Measurements from ENCODE around the gene ARF6. TPM values are rescaled to one million over a fixed set of nuclear protein-coding genes. Genes with fewer than 3 reads are reported as not detected.
"Not testable (repeated sequence)": the region's sequence is repeated elsewhere in the genome, so short reads cannot be mapped to it uniquely, and the experiment has no call there.

ARF6 gene
- total RNA-seq, 2 donors from 2014 or later: 218 to 219 TPM

DNA sequence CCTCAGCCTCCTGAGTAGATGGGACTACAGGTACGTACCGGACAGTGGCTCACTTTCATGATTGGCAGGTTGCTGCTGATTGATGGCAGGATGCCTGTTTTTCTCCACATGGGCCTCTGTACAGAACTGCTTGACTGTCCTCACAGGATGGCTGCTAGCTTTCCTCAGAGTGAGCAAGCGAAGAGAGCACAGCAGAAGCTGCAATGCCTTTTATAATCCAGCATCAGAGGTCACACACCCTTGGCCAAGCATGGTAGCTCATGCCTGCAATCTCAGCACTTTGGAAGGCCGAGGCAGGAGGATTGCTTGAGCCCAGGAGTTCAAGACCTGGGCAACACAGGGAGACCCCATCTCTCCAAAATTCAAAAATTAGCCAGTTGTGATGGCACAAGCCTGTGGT, 31.0 kb downstream of the ARF6 start:
- DNase-seq (no peak), ATAC-seq (replicated peaks in 1 of 2) (no peak)
- Mint-ChIP-seq H3K27me3 (ENCODE audit: low read depth) (no peaks in the 10 kb centered on the region), H3K36me3 (ENCODE audit: insufficient read depth in 2 of 2) (peaks cover 0 to 4% of the 10 kb centered on the region in 2 donors), H3K9me3 (no peaks in the 10 kb centered on the region), H3K27ac (peak overlapping the region; percentile 62), H3K4me3 (no peak overlapping the region), H3K4me1 (ENCODE audit: low read depth) (peaks cover 13% of the 10 kb centered on the region)

DNA sequence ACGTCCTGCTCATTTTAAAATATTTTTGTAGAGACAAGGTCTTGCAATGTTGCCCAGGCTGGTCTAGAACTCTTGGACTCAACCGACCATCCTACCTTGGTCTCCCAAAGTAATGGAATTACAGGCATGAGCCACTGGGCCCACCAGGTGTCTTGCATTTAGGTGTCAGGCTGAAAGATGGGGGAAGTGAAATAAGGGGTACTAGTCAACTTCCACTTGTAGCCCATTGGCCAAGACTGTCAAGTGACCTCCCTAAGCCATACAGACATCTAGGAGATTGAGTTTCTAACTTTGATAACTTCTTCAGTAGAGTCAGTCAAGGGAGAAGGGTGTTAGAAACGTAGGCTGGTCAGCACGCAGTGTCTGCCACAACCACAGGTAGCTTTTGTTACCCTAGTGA, 32.0 kb downstream of the ARF6 start:
- ATAC-seq (replicated peaks in 1 of 2) (no peak), DNase-seq (no peak)
- no peak overlapping the region for H3K4me3 Mint-ChIP-seq
- peaks cover 0 to 4% of the 10 kb centered on the region in 2 donors for H3K36me3 Mint-ChIP-seq (ENCODE audit: insufficient read depth in 2 of 2)
- no peaks in the 10 kb centered on the region for H3K27me3 Mint-ChIP-seq (ENCODE audit: low read depth)
- peaks cover 13% of the 10 kb centered on the region for H3K4me1 Mint-ChIP-seq (ENCODE audit: low read depth)
- H3K9me3 Mint-ChIP-seq: no peaks in the 10 kb centered on the region
- H3K27ac Mint-ChIP-seq: no peak overlapping the region

DNA sequence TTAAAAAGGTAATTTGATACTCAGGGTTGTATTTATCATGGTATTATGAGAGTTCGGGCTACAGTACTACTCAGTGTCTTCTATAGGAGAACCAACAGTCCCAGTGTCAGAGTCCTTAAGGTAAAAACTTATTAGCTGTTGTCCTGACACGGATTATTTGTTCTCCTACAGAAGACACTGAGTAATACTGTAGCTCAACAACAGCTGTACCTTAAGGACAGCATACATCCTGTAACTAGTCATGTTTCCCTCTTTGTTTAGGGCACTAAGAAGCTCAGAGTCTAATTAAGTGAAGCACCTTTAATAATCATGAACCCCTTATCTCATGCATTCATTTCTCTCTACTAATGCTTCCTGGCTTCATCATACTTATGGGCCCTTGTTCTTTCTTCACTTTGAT, 33.9 kb downstream of the ARF6 start:
- Mint-ChIP-seq H3K36me3 (ENCODE audit: insufficient read depth in 2 of 2) (peaks cover 0 to 3% of the 10 kb centered on the region in 2 donors), H3K9me3 (no peaks in the 10 kb centered on the region), H3K4me3 (no peak overlapping the region), H3K27me3 (ENCODE audit: low read depth) (no peaks in the 10 kb centered on the region), H3K27ac (no peak overlapping the region), H3K4me1 (ENCODE audit: low read depth) (peaks cover 15% of the 10 kb centered on the region)
- ATAC-seq (replicated peaks in 1 of 2) (no peak), DNase-seq (no peak)

DNA sequence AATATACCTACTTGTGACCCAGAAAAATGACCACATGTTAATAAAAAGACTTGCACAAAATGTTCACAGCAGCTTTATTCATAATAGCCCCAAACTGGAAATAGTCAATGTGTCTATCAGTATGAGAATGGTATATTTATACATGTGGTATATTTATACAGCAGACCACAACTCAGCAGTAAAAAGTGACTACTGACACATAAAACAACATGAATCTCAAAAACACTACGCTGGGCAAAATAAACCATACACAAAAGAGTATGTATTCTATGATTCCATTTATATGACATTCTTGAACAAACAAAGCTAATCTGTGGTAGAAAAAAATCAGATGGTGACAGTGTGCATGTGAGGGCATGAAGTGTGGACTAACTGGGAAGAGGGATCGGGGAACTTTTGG, 35.1 kb downstream of the ARF6 start:
- peaks cover 0 to 3% of the 10 kb centered on the region in 2 donors for H3K36me3 Mint-ChIP-seq (ENCODE audit: insufficient read depth in 2 of 2)
- H3K4me1 Mint-ChIP-seq (ENCODE audit: low read depth): peaks cover 10% of the 10 kb centered on the region
- no peaks in the 10 kb centered on the region for H3K9me3 Mint-ChIP-seq
- DNase-seq (no peak), ATAC-seq (replicated peaks in 1 of 2) (no peak)
- no peak overlapping the region for H3K4me3 Mint-ChIP-seq
- no peaks in the 10 kb centered on the region for H3K27me3 Mint-ChIP-seq (ENCODE audit: low read depth)
- H3K27ac Mint-ChIP-seq: no peak overlapping the region

DNA sequence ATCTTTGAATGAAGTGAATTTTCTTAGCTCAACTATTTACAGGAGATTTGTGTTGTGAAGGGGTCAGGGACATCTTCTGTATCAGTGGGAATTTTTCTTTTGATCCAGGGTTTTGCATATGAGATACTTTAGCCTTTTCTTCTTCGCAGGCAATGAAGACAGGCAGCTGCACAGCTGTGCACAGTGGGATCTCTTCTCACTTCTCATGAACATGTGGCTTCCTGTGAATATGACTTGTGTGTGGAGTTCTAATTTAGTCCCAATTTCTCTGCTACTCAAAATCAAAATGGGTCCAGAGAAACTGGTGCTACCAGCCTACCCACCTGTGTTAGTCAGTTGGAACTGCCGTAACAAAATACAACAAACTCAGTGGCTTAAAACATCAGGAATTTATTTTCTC, 37.8 kb downstream of the ARF6 start:
- H3K9me3 Mint-ChIP-seq: no peaks in the 10 kb centered on the region
- H3K4me3 Mint-ChIP-seq: no peak overlapping the region
- ATAC-seq (replicated peaks in 1 of 2) (no peak), DNase-seq (no peak)
- peaks cover 10% of the 10 kb centered on the region for H3K4me1 Mint-ChIP-seq (ENCODE audit: low read depth)
- H3K27me3 Mint-ChIP-seq (ENCODE audit: low read depth): no peaks in the 10 kb centered on the region
- H3K36me3 Mint-ChIP-seq (ENCODE audit: insufficient read depth in 2 of 2): no peaks in the 10 kb centered on the region
- peak overlapping the region; percentile 21 for H3K27ac Mint-ChIP-seq

DNA sequence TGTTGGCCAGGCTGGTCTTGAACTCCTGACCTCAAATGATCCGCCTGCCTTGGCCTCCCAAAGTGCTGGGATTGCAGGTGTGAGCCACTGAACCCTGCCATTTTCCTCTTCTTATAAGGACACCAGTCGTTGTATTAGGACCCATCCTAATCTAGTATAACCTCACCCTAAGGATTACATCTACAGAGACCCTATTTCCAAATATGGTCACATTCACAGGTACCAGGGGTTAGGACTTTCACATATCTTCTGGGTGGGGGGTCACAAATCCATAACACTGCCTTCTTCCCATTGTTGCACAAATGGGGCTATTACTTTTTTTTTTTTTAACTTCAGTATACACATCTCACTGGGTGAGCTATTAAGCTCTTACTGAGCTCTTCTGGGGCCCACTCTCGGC, 38.6 kb downstream of the ARF6 start:
- peaks cover 14% of the 10 kb centered on the region for H3K4me1 Mint-ChIP-seq (ENCODE audit: low read depth)
- no peak overlapping the region for H3K4me3 Mint-ChIP-seq
- no peak overlapping the region for H3K27ac Mint-ChIP-seq
- H3K27me3 Mint-ChIP-seq (ENCODE audit: low read depth): no peaks in the 10 kb centered on the region
- H3K9me3 Mint-ChIP-seq: peaks cover 2% of the 10 kb centered on the region in 2 donors
- DNase-seq (no peak), ATAC-seq (replicated peaks in 1 of 2) (no peak)
- peaks cover 2 to 3% of the 10 kb centered on the region in 2 donors for H3K36me3 Mint-ChIP-seq (ENCODE audit: insufficient read depth in 2 of 2)

DNA sequence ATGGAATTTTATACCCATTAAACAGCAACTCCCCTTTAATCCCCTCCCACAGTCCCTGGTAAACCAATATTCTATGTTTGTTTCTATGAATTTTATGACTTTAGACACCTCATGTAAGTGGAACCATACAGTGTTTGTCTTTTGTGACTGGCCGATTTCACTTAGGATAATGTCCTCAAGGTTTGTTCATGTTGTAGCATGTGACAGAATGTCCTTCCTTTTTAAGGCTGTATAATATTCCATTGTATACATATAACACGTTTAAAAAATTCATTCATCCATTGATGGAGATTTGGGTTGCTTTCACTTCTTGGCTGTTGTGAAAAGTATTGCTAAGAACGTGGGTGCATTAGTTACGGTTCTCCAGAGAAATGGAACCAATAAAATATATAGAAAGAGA, 40.2 kb downstream of the ARF6 start:
- Mint-ChIP-seq H3K36me3 (ENCODE audit: insufficient read depth in 2 of 2) (peaks cover 7 to 8% of the 10 kb centered on the region in 2 donors), H3K4me3 (no peak overlapping the region), H3K9me3 (peaks cover 7% of the 10 kb centered on the region in 2 donors), H3K27ac (no peak overlapping the region), H3K27me3 (ENCODE audit: low read depth) (no peaks in the 10 kb centered on the region), H3K4me1 (ENCODE audit: low read depth) (peaks cover 19% of the 10 kb centered on the region)
- ATAC-seq (replicated peaks in 1 of 2): no peak
- DNase-seq: no peak

DNA sequence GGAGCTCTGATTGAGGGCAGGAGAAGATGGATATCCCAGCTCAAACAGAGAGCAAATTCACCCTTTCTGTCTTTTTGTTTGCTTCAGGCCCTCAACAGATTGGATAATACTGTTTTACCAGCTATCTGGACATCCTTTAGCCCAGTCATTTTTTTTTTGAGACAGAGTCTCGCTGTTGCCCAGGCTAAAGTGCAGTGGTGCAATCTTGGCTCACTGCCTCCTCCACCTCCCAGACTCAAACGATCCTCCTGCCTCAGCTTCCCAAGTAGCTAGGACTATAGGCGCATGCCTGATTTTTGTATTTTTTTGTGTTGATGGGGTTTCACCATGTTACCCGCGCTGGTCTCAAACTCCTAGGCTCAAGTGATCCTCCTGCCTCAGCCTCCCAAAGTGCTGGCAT, 40.8 kb downstream of the ARF6 start:
- Mint-ChIP-seq H3K36me3 (ENCODE audit: insufficient read depth in 2 of 2) (peaks cover 11% of the 10 kb centered on the region in 2 donors), H3K27me3 (ENCODE audit: low read depth) (no peaks in the 10 kb centered on the region)

DNA sequence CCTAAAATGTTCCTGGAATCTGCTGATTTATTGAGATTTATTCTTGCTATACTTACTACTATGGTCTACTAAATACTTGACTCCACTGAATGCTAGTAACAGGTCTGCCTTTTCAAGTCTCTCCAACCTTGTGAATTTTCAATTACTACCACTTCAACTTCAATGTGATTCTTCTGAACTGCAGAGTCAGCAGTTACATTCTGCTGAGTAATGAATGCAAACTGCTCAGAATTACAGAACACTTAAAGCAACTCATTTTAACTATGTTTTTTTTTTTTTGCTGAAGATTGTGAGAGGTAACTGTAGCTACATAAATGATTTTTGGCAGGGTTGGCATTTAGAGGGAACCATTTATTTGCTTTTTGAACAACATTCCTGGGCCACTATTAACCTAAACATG, 41.8 kb downstream of the ARF6 start:
- no peak overlapping the region for H3K4me3 Mint-ChIP-seq
- DNase-seq: no peak
- H3K27me3 Mint-ChIP-seq (ENCODE audit: low read depth): no peaks in the 10 kb centered on the region
- peaks cover 19% of the 10 kb centered on the region for H3K4me1 Mint-ChIP-seq (ENCODE audit: low read depth)
- peaks cover 9% of the 10 kb centered on the region in 2 donors for H3K9me3 Mint-ChIP-seq
- no peak overlapping the region for H3K27ac Mint-ChIP-seq
- no peak for ATAC-seq (replicated peaks in 1 of 2)
- peaks cover 14 to 17% of the 10 kb centered on the region in 2 donors for H3K36me3 Mint-ChIP-seq (ENCODE audit: insufficient read depth in 2 of 2)

More for the DNA sequence above, 40.8 kb downstream of the ARF6 start:
- no peak for ATAC-seq (replicated peaks in 1 of 2)
- Mint-ChIP-seq H3K9me3 (peaks cover 7% of the 10 kb centered on the region in 2 donors), H3K4me3 (no peak overlapping the region), H3K4me1 (ENCODE audit: low read depth) (peaks cover 19% of the 10 kb centered on the region), H3K27ac (no peak overlapping the region)
- no peak for DNase-seq

DNA sequence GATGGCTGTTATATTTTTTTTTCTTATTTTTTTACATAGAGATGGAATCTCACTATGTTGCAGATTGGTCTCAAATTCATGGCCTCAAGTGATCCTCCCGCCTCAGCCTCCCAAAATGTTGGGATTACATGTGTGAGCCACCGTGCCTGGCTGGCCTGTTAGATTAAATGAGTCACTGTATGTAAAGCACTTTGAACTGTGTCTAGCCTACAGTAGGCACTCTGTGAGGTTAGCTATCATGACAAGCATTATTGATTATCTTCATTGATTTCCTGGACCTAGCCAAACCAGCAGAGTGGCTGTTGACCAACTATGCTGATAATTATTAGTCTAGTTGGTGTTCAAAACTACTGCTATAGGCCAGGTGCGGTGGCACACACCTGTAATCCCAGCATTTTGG, 42.6 kb downstream of the ARF6 start:
- DNase-seq: no peak
- Mint-ChIP-seq H3K4me1 (ENCODE audit: low read depth) (peaks cover 19% of the 10 kb centered on the region), H3K36me3 (ENCODE audit: insufficient read depth in 2 of 2) (peaks cover 15 to 19% of the 10 kb centered on the region in 2 donors), H3K27ac (no peak overlapping the region), H3K4me3 (no peak overlapping the region), H3K9me3 (peaks cover 9 to 10% of the 10 kb centered on the region in 2 donors), H3K27me3 (ENCODE audit: low read depth) (no peaks in the 10 kb centered on the region)
- ATAC-seq (replicated peaks in 1 of 2): no peak

DNA sequence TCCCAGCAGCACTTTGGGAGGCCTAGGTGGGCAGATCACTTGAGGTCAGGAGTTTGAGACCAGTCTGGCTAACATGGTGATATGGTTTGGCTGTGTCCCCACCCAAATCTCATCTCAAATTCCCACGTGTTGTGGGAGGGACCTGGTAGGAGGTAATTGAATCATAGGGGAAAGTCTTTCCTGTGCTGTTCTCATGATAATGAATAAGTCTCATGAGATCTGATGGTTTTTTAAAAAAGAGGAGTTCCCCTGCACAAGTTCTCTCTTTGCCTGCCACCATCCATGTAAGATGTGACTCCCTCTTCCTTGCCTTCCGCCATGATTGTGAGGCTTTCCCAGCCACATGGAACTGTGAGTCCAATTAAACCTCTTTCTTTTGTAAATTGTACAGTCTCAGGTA, 43.4 kb downstream of the ARF6 start:
- peaks cover 15 to 19% of the 10 kb centered on the region in 2 donors for H3K36me3 Mint-ChIP-seq (ENCODE audit: insufficient read depth in 2 of 2)
- not testable (repeated sequence) for H3K4me3 Mint-ChIP-seq; H3K27me3 Mint-ChIP-seq (ENCODE audit: low read depth); ATAC-seq (replicated peaks in 1 of 2); H3K27ac Mint-ChIP-seq; DNase-seq
- peaks cover 23% of the 10 kb centered on the region for H3K4me1 Mint-ChIP-seq (ENCODE audit: low read depth)
- H3K9me3 Mint-ChIP-seq: peaks cover 9 to 10% of the 10 kb centered on the region in 2 donors

DNA sequence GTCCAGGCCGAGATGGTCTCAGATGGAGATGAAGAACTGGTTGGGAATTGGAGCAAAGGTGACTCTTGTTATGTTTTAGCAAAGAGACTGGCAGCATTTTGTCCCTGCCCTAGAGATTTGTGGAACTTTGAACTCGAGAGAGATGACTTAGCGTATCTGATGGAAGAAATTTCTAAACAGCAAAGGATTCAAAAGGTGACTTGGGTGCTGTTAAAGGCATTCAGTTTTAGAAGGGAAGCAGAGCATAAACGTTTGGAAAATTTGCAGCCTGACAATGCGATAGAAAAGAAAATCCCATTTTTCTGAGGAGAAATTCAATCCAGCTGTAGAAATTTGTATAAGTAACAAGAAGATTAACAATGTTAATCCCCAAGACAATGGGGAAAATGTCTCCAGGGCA, 44.0 kb downstream of the ARF6 start:
- H3K9me3 Mint-ChIP-seq: peaks cover 9 to 10% of the 10 kb centered on the region in 2 donors
- H3K27ac Mint-ChIP-seq; H3K4me3 Mint-ChIP-seq; H3K27me3 Mint-ChIP-seq (ENCODE audit: low read depth); ATAC-seq (replicated peaks in 1 of 2); DNase-seq: not testable (repeated sequence)
- peaks cover 26% of the 10 kb centered on the region for H3K4me1 Mint-ChIP-seq (ENCODE audit: low read depth)
- H3K36me3 Mint-ChIP-seq (ENCODE audit: insufficient read depth in 2 of 2): peaks cover 15 to 19% of the 10 kb centered on the region in 2 donors

DNA sequence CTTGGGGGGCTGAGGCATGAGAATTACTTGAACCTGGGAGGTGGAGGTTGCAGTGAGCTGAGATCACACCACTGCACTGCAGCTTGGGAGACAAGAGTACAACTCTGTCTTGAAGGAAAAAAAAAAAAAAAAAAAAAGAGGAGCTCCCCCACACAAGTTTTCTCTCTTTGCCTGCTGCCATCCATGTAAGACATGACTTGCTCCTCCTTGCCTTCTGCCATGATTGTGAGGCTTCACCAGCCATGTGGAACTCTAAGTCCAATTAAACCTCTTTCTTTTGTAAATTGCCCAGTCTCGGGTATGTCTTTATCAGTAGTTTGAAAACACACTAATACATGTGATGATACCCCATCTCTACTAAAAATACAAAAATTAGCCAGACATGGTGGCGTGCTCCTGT, 46.3 kb downstream of the ARF6 start:
- H3K36me3 Mint-ChIP-seq (ENCODE audit: insufficient read depth in 2 of 2): peaks cover 28 to 29% of the 10 kb centered on the region in 2 donors
- peaks cover 13 to 21% of the 10 kb centered on the region in 2 donors for H3K9me3 Mint-ChIP-seq
- H3K4me1 Mint-ChIP-seq (ENCODE audit: low read depth): peaks cover 35% of the 10 kb centered on the region
- DNase-seq; H3K27ac Mint-ChIP-seq; ATAC-seq (replicated peaks in 1 of 2); H3K4me3 Mint-ChIP-seq; H3K27me3 Mint-ChIP-seq (ENCODE audit: low read depth): not testable (repeated sequence)

DNA sequence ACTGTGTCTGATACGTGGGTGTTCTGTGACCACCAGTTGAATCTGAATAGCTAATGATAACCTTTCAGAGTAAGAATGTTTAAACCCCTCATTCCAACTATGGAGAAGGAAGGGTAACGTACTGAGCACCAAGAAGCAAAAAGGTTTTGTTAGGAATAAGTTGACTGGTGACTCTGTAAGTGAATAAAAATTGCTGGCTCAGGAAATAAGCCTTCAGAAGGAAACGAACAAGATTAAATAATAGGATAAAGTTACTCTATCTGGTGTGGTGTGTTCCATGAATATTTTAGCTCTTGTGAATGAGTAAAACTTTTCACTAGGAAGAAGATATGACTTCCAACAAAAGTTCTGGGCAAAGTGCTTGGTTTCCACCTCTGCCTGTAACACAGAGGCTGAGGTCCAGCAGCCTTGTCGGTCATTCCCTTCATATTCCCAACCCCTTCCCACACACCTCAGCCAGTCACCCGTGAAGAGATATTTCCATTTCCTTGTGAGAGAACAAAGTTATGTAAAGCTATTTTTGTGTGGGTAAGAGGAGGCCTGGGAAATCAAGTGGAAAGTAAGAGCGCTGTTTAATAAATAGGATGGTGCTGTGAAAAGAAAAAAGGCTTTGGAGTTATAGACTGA, 47.1 kb downstream of the ARF6 start:
- Mint-ChIP-seq H3K27ac (peak overlapping the region; percentile 91), H3K4me3 (peak overlapping the region; percentile 29 to 62)

More for the DNA sequence above, 47.1 kb downstream of the ARF6 start:
- Mint-ChIP-seq H3K9me3 (peaks cover 13 to 21% of the 10 kb centered on the region in 2 donors), H3K27me3 (ENCODE audit: low read depth) (no peaks in the 10 kb centered on the region), H3K36me3 (ENCODE audit: insufficient read depth in 2 of 2) (peaks cover 28 to 29% of the 10 kb centered on the region in 2 donors), H3K4me1 (ENCODE audit: low read depth) (peaks cover 40% of the 10 kb centered on the region)
- no peak for ATAC-seq (replicated peaks in 1 of 2)
- no peak for DNase-seq
